Measurements from ENCODE around the gene FASTKD2. TPM values are rescaled to one million over a fixed set of nuclear protein-coding genes. Genes with fewer than 3 reads are reported as not detected.
A peak's percentile ranks its signal among the peaks of the same experiment; 100 is the strongest.

Gene FASTKD2
- total RNA-seq, 2 donors from 2014 or later: 15.3 to 16.5 TPM

GRCh38 chr2:206739271-206739670 is 26.1 kb upstream of the FASTKD2 start:
- Histone ChIP-seq H3K27ac (no peak overlapping the region), H3K27me3 (no peaks in the 10 kb centered on the region), H3K4me3 (no peak overlapping the region), H3K4me1 (no peaks in the 10 kb centered on the region), H3K9me3 (no peaks in the 10 kb centered on the region), H3K36me3 (replicated peaks in 1 of 2; ENCODE audit: insufficient read depth in 1 of 2, low read depth in 2 of 2) (no peaks in the 10 kb centered on the region)
- intact Hi-C loops (cut with DNase I): no loop called here
- TF ChIP-seq CTCF (IDR thresholded peaks at IDR 0.05) (no peak), POLR2A (IDR thresholded peaks at IDR 0.05) (no peak)
- WGBS, 2 donors: 66 to 73% methylated on average over 2 of the region's 2 CpGs
- ATAC-seq (no peak), DNase-seq (no peak)

GRCh38 chr2:206740800-206741199 is 24.6 kb upstream of the FASTKD2 start:
- WGBS, 2 donors: 38 to 41% methylated on average over 2 of the region's 2 CpGs
- TF ChIP-seq POLR2A (IDR thresholded peaks at IDR 0.05) (no peak), CTCF (IDR thresholded peaks at IDR 0.05) (no peak)
- ATAC-seq: no peak
- H3K4me1 ChIP-seq: no peaks in the 10 kb centered on the region
- no peak for DNase-seq
- intact Hi-C loops (cut with DNase I): no loop called here
- H3K27ac ChIP-seq: no peak overlapping the region
- no peaks in the 10 kb centered on the region for H3K27me3 ChIP-seq
- no peaks in the 10 kb centered on the region for H3K36me3 ChIP-seq (replicated peaks in 1 of 2; ENCODE audit: insufficient read depth in 1 of 2, low read depth in 2 of 2)
- H3K9me3 ChIP-seq: no peaks in the 10 kb centered on the region
- H3K4me3 ChIP-seq: no peak overlapping the region

- intact Hi-C loops (cut with DNase I): no loop called here
- H3K9me3 ChIP-seq: no peaks in the 10 kb centered on the region
- ATAC-seq (no peak), DNase-seq (no peak)
- no peak overlapping the region for H3K27ac ChIP-seq
- H3K27me3 ChIP-seq: no peaks in the 10 kb centered on the region
- TF ChIP-seq POLR2A (IDR thresholded peaks at IDR 0.05): no peak
- no peak for TF ChIP-seq CTCF (IDR thresholded peaks at IDR 0.05)
- H3K36me3 ChIP-seq (replicated peaks in 1 of 2; ENCODE audit: insufficient read depth in 1 of 2, low read depth in 2 of 2): no peaks in the 10 kb centered on the region
- no peak overlapping the region for H3K4me3 ChIP-seq
- WGBS, 2 donors: 12 to 17% methylated on average over 1 of the region's 1 CpG
- no peaks in the 10 kb centered on the region for H3K4me1 ChIP-seq
Measured at GRCh38 chr2:206756816-206757215, 8.6 kb upstream of the FASTKD2 start.

GRCh38 chr2:206764673-206765241 is 649 bp upstream of the FASTKD2 start:
- no peaks in the 10 kb centered on the region for H3K36me3 ChIP-seq (replicated peaks in 1 of 2; ENCODE audit: insufficient read depth in 1 of 2, low read depth in 2 of 2)
- peak overlapping the region; percentile 74 to 89 (median 81) for H3K27ac ChIP-seq
- WGBS, 2 donors: 7 to 14% methylated on average over 11 to 18 of the region's 18 CpGs
- TF ChIP-seq CTCF (IDR thresholded peaks at IDR 0.05) (no peak), POLR2A (IDR thresholded peaks at IDR 0.05) (no peak)
- peaks cover 31% of the 10 kb centered on the region for H3K4me1 ChIP-seq
- no peaks in the 10 kb centered on the region for H3K9me3 ChIP-seq
- intact Hi-C loops (cut with DNase I): no loop called here
- DNase-seq (no peak), ATAC-seq (no peak)
- H3K4me3 ChIP-seq: peak overlapping the region; percentile 20 to 43
- H3K27me3 ChIP-seq: no peaks in the 10 kb centered on the region

Data from body of pancreas (tissue), 4 donors.